Mammary microvascular endothelial cell (primary cell): ENCODE measurements around the gene DOC2B. TPM values are rescaled to one million over a fixed set of nuclear protein-coding genes. Genes with fewer than 3 reads are reported as not detected.

ENCODE experiments used
- total RNA-seq: library from RNA; depleted of rRNA; stranded (reverse); fragments of >200 nt; gene quantifications from 2 replicates; pipeline ENCODE4 v1.2.3, GENCODE V29; 2015

DOC2B gene
- total RNA-seq, result 7.9 and 11.8 TPM in 2 replicates

DNA sequence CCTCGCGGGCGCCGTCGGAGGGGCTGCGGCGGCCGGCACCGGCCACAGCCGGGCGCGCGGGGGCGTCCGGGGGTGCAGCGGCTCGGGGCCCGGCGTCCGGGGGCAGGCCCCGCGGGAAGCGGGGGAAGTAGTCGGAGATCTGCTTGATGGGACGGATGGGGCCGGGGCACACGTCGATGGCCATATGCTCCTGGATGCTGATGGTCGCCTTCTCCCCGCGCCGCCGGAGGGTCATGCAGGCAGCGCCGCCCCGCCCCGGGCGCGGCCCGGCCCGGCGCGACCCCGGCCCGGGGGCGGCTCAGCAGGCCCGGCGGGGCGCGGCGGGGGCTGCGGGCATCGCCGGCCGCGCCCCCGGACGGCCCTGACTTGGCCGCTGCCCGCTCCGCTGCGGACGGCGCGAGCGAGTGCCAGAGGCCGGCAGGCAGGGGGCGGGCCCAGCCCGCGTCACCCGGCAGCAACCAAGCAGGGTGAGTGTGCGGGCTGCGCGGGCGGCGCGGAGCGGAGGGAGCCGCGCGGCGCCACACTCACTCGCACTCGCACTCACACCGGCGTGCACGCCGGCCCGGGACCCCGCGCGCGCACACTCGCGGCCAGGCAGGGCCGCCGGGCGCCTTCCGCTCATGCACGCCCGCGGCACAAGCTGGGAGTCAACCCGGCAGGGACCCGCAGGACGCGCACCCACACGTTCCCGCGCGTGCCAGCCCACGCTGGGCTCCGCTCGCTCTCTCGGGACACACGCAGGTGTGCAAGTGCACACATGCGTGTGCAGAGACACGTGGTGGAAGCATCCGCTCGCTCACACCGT, at the start of gene DOC2B:
Gene DOC2B (minus strand): TSS at position 406 of the 805 bp plus-strand sequence. CDS start 171 bp downstream, at position 235.

DNA sequence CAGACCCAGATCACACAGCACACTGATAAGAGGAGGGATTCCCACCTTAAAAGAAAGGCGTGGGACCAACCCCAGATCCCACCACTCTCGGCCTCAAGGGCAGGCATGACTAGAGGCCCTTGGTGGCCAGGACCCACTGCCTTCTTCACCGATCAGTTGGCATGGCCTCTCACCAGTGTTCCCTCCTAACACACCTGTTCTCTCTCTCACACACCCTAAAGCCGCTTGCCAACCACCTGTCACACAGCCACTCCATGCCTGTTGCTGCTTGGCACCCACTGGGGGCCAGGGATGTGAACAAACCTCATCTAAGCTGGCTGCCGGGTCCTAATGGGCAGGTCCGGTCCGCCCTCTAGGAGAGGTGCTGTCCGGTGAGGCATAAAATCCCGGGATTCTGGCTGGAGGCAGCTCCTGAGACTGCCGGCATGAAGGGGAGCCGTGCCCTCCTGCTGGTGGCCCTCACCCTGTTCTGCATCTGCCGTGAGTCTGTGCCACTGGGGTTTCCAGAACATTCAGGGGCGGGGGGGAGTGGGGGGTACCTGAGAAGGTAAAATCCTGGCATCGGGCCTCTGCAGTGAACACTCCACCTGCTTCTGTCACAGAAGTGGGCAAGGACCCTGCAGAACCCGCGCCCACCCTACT, 44.2 kb downstream of the DOC2B start, which contains the start of gene SCGB1C2:
Gene SCGB1C2 (plus strand): TSS at position 404 of the 642 bp plus-strand sequence. CDS start 22 bp downstream, at position 426.

Other genes with a start within 250 kb of the DOC2B start
- not detected in 2 replicates for gene SCGB1C2, start 44.1 kb downstream of the DOC2B start, total RNA-seq
- 7.9 and 11.9 TPM in 2 replicates for gene RPH3AL, start 171.2 kb upstream of the DOC2B start, total RNA-seq